ENCODE results near the gene PLD6. TPM values are rescaled to one million over a fixed set of nuclear protein-coding genes. Genes with fewer than 3 reads are reported as not detected.
A peak's percentile ranks its signal among the peaks of the same experiment; 100 is the strongest.

PLD6 gene
- total and polyA plus RNA-seq, 12 donors = 3.7 to 16.3 (median 7.9) TPM

DNA sequence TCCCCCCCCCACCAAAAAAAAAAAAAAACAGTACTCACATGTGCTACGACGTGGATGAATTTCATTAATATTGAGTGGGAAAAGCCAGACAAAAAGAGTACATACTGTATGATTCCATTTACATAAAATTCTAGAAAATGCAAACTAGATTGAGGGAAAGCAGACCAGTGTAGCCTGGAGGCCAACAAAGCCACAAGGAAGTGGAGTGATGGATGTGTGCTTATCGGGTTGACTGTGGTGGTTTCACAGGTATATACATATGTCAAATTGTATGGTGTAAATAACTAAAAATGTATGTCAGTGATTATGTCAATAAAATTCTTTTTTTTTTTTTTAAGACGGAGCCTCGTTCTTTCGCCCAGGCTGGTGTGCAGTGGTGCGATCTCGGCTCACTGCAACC, 1.9 kb upstream of the PLD6 start:
- TF ChIP-seq CTCF (IDR thresholded peaks at IDR 0.05) = no peak
- Histone ChIP-seq H3K4me1 (peaks cover 17 to 38% (median 27%) of the 10 kb centered on the region in 9 donors), H3K9me3 (no peaks in the 10 kb centered on the region), H3K27ac (peak overlapping the region in 1 of 10 donors; percentile 56), H3K4me3 (no peak overlapping the region), H3K36me3 (peaks cover 0 to 32% (median 4%) of the 10 kb centered on the region in 9 donors), H3K27me3 (no peaks in the 10 kb centered on the region)
- ATAC-seq = no peak
- intact Hi-C loops (cut with DNase I) = loop anchor here in 3 of 10 donors (5.0 to 10.0 kb wide), 2 partner anchors 56 to 203 kb away; no protein-coding TSS in a partner anchor
- no peak for DNase-seq
- WGBS, 2 donors = 81 to 87% methylated on average over 8 of the region's 8 CpGs

GRCh38 chr17:17206913-17207335, 791 bp upstream of the PLD6 start:
- WGBS, 2 donors = 62 to 70% methylated on average over 16 of the region's 16 CpGs

DNA sequence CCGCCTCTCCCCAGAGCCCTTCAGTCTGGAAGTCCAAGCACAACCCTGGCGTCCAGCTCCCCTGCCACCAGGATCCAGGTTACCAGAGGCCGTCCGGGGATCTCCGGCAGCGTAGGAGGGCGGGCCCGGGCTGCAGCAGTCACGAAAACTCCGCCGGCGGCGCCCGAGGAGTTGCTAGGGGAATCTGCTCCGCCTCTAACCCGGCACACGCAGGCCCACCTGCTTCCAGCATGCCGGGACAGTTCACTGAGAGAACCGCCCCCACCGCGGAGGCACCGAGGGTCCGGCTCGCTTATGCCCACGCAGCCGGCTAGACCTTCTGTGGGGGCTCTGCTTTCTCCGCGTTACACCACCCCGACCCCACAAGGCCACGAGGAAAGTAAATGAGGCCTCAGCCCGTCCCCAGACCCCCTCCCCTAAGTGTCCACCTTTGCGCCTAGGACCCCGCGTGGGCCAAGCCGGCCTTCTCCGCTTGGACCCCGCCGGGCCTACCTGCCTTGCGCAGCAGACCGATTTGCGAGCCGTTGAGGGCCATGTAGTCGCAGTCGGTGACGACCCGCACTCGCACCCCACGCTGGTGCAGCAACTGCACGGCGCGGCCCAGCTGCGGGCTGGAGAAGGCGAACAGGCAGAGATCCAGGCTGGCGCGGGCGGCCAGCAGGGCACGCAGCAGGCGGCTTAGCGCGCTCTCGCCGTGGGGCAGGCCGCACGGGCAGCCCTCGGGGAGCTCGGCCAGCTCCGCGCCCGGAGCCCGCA, 587 bp downstream of the PLD6 start:
- peaks cover 23 to 62% (median 42%) of the 10 kb centered on the region in 9 donors for H3K4me1 ChIP-seq
- H3K4me3 ChIP-seq = peak overlapping the region; percentile 29 to 64 (median 54)
- intact Hi-C loops (cut with DNase I) = loop anchor here in 3 of 10 donors (5.0 to 10.0 kb wide), 2 partner anchors 53 to 201 kb away; no protein-coding TSS in a partner anchor
- ATAC-seq = peak; percentile 14 to 56 (median 34)
- no peaks in the 10 kb centered on the region for H3K9me3 ChIP-seq
- peak overlapping the region; percentile 41 to 87 (median 80) for H3K27ac ChIP-seq
- H3K36me3 ChIP-seq = peaks cover 0 to 26% (median 0%) of the 10 kb centered on the region in 9 donors
- WGBS, 2 donors = 9 to 10% methylated on average over 67 to 70 of the region's 70 CpGs
- peak in 2 of 9 donors; percentile 11 to 19 for TF ChIP-seq CTCF (IDR thresholded peaks at IDR 0.05)
- DNase-seq = peak; percentile 51 to 63
- H3K27me3 ChIP-seq = no peaks in the 10 kb centered on the region

More at GRCh38 chr17:17206913-17207335, 791 bp upstream of the PLD6 start:
- no peak for DNase-seq
- peak in 2 of 8 donors; percentile 1 to 28 for ATAC-seq
- H3K36me3 ChIP-seq = peaks cover 0 to 32% (median 0%) of the 10 kb centered on the region in 9 donors
- no peak overlapping the region for H3K4me3 ChIP-seq
- peak overlapping the region in 9 of 10 donors; percentile 56 to 87 (median 68) for H3K27ac ChIP-seq
- peaks cover 23 to 48% (median 35%) of the 10 kb centered on the region in 9 donors for H3K4me1 ChIP-seq
- no peaks in the 10 kb centered on the region for H3K27me3 ChIP-seq
- no peaks in the 10 kb centered on the region for H3K9me3 ChIP-seq
- intact Hi-C loops (cut with DNase I) = loop anchor here in 3 of 10 donors (5.0 to 10.0 kb wide), 2 partner anchors 55 to 202 kb away; no protein-coding TSS in a partner anchor
- no peak for TF ChIP-seq CTCF (IDR thresholded peaks at IDR 0.05)

- no peak for TF ChIP-seq CTCF (IDR thresholded peaks at IDR 0.05)
- H3K4me3 ChIP-seq = peak overlapping the region in 8 of 10 donors; percentile 50 to 64 (median 56)
- no peaks in the 10 kb centered on the region for H3K27me3 ChIP-seq
- H3K4me1 ChIP-seq = peaks cover 23 to 64% (median 42%) of the 10 kb centered on the region in 9 donors
- intact Hi-C loops (cut with DNase I) = loop anchor here in 3 of 10 donors (5.0 to 10.0 kb wide), 2 partner anchors 52 to 200 kb away; no protein-coding TSS in a partner anchor
- WGBS, 2 donors = 79 to 82% methylated on average over 14 of the region's 14 CpGs
- DNase-seq (no peak), ATAC-seq (no peak)
- H3K9me3 ChIP-seq = no peaks in the 10 kb centered on the region
- H3K36me3 ChIP-seq = peaks cover 0 to 19% (median 0%) of the 10 kb centered on the region in 9 donors
- H3K27ac ChIP-seq = peak overlapping the region in 8 of 10 donors; percentile 62 to 87 (median 80)
Measured at GRCh38 chr17:17204635-17205231, 1.4 kb downstream of the PLD6 start.

Measured in heart right ventricle (tissue), 16 donors.